Karpas-422 (cell line): ENCODE data around the gene SYNGR2. TPM values are rescaled to one million over a fixed set of nuclear protein-coding genes. Genes with fewer than 3 reads are reported as not detected.

Experiments
- DNase-seq: peaks from one replicate; pipeline ENCODE4 v3.0.0-alpha.2; 2015
- H2AFZ ChIP-seq: fragments of 200-600 bp; sonication (generic); 2 replicates; pipeline ENCODE4 v1.6.1; 2014; ENCODE audit warnings: antibody characterized with exemption, low read length, mixed read lengths
- H3K27ac ChIP-seq: fragments of 200-600 bp; sonication (generic); 2 replicates; pipeline ENCODE4 v1.5.1; 2014; ENCODE audit warnings: mild to moderate bottlenecking, low read length, moderate library complexity
- H3K27me3 ChIP-seq: fragments of 200-600 bp; sonication (generic); 2 replicates; pipeline ENCODE4 v1.6.1; 2014; ENCODE audit warnings: low read length, mixed read lengths
- H3K36me3 ChIP-seq: fragments of 200-600 bp; sonication (generic); 2 replicates; pipeline ENCODE4 v1.6.1; 2014; ENCODE audit warnings: low read length, mixed read lengths; ENCODE audit not compliant: insufficient read depth
- H3K4me1 ChIP-seq: fragments of 200-600 bp; sonication (generic); 2 replicates; pipeline ENCODE4 v1.6.1; 2014; ENCODE audit warnings: mild to moderate bottlenecking, low read length, mixed read lengths
- H3K4me2 ChIP-seq: fragments of 200-600 bp; sonication (generic); 2 replicates; pipeline ENCODE4 v1.6.1; 2014; ENCODE audit warnings: low read length, low read depth, mild to moderate bottlenecking; ENCODE audit not compliant: poor library complexity, severe bottlenecking
- H3K4me3 ChIP-seq: fragments of 200-600 bp; sonication (generic); 2 replicates; pipeline ENCODE4 v1.5.1; 2014; ENCODE audit warnings: mild to moderate bottlenecking, antibody characterized with exemption, low read length, mixed read lengths
- H3K79me2 ChIP-seq: fragments of 200-600 bp; sonication (generic); 2 replicates; pipeline ENCODE4 v1.6.1; 2014; ENCODE audit warnings: mild to moderate bottlenecking, low read length, mixed read lengths
- H3K9ac ChIP-seq: fragments of 200-600 bp; sonication (generic); 2 replicates; pipeline ENCODE4 v1.6.0; 2014; ENCODE audit warnings: low read length
- H3K9me2 ChIP-seq: fragments of 200-600 bp; sonication (generic), shearing (Covaris generic); replicated peaks from 2 replicates; pipeline ENCODE4 v1.6.0; 2014; ENCODE audit warnings: mild to moderate bottlenecking, low read length, moderate library complexity; ENCODE audit not compliant: insufficient read depth
- H3K9me3 ChIP-seq: fragments of 300-700, 200-600 bp; sonication (generic); 2 replicates; pipeline ENCODE4 v1.6.1; 2014; ENCODE audit warnings: low read length, mixed read lengths
- H4K20me1 ChIP-seq: fragments of 200-600 bp; sonication (generic); 2 replicates; pipeline ENCODE4 v1.6.1; 2014; ENCODE audit warnings: mild to moderate bottlenecking, antibody characterized with exemption, low read length, low read depth; ENCODE audit not compliant: insufficient read depth
- total RNA-seq: library from RNA; depleted of rRNA; stranded (reverse); fragments of >200 nt; shearing (Covaris generic); gene quantifications from 2 replicates; pipeline ENCODE4 v1.2.3, GENCODE V29; 2014; ENCODE audit warnings: low replicate concordance

The SYNGR2 gene
- total RNA-seq, 1 experiment from 2014 or later, result 31.9 TPM

GRCh38 chr17:78180083-78180482, 11.7 kb downstream of the SYNGR2 start:
- Histone ChIP-seq H3K9ac (no peak overlapping the region), H4K20me1 (peaks cover 3% of the 10 kb centered on the region; the same call in 1 of the 2 replicates), H3K4me2 (no peak overlapping the region), H3K4me1 (peaks cover 7% of the 10 kb centered on the region), H3K27ac (no peak overlapping the region), H3K9me2 (no peaks in the 10 kb centered on the region), H3K36me3 (no peaks in the 10 kb centered on the region; the same call in 1 of the 2 replicates), H3K27me3 (no peaks in the 10 kb centered on the region), H3K9me3 (no peaks in the 10 kb centered on the region), H3K79me2 (no peaks in the 10 kb centered on the region), H2AFZ (no peak overlapping the region), H3K4me3 (no peak overlapping the region)
- no peak for DNase-seq

- Histone ChIP-seq H3K4me3 (no peak overlapping the region), H3K9me2 (no peaks in the 10 kb centered on the region), H2AFZ (no peak overlapping the region), H3K4me1 (peaks cover 9% of the 10 kb centered on the region), H3K36me3 (no peaks in the 10 kb centered on the region; the same call in 1 of the 2 replicates), H3K9ac (no peak overlapping the region), H4K20me1 (peaks cover 3% of the 10 kb centered on the region; the same call in 1 of the 2 replicates), H3K27me3 (no peaks in the 10 kb centered on the region), H3K9me3 (no peaks in the 10 kb centered on the region), H3K4me2 (no peak overlapping the region), H3K27ac (no peak overlapping the region), H3K79me2 (peaks cover 2% of the 10 kb centered on the region; the same call in 1 of the 2 replicates)
- no peak for DNase-seq
Observed at GRCh38 chr17:78180508-78180907, 12.1 kb downstream of the SYNGR2 start.

- H3K4me3 ChIP-seq, result no peak overlapping the region
- H3K79me2 ChIP-seq, result peaks cover 8% of the 10 kb centered on the region
- no peaks in the 10 kb centered on the region for H3K9me2 ChIP-seq
- DNase-seq, result no peak
- H3K36me3 ChIP-seq, result no peaks in the 10 kb centered on the region; the same call in 1 of the 2 replicates
- H3K9me3 ChIP-seq, result no peaks in the 10 kb centered on the region
- H3K27ac ChIP-seq, result no peak overlapping the region
- H3K4me2 ChIP-seq, result no peak overlapping the region
- no peaks in the 10 kb centered on the region for H3K27me3 ChIP-seq
- H2AFZ ChIP-seq, result no peak overlapping the region
- H3K9ac ChIP-seq, result no peak overlapping the region
- H4K20me1 ChIP-seq, result no peaks in the 10 kb centered on the region
- peaks cover 14% of the 10 kb centered on the region for H3K4me1 ChIP-seq
Observed at GRCh38 chr17:78182504-78182903, 14.1 kb downstream of the SYNGR2 start.

- Histone ChIP-seq H3K4me1 (peaks cover 23% of the 10 kb centered on the region), H2AFZ (no peak overlapping the region), H3K4me3 (no peak overlapping the region), H3K27ac (no peak overlapping the region), H3K4me2 (no peak overlapping the region), H4K20me1 (no peaks in the 10 kb centered on the region), H3K79me2 (peaks cover 22% of the 10 kb centered on the region), H3K9me2 (no peaks in the 10 kb centered on the region), H3K27me3 (no peaks in the 10 kb centered on the region), H3K9ac (no peak overlapping the region), H3K36me3 (no peaks in the 10 kb centered on the region; the same call in none of the 2 replicates), H3K9me3 (no peaks in the 10 kb centered on the region)
- no peak for DNase-seq
Observed at GRCh38 chr17:78183916-78184315, 15.5 kb downstream of the SYNGR2 start.

- H3K36me3 ChIP-seq, result peaks cover under 1% of the 10 kb centered on the region
- no peak overlapping the region for H3K27ac ChIP-seq
- no peak overlapping the region for H3K9ac ChIP-seq
- H2AFZ ChIP-seq, result no peak overlapping the region
- no peaks in the 10 kb centered on the region for H3K9me3 ChIP-seq
- H3K4me3 ChIP-seq, result no peak overlapping the region
- H3K4me2 ChIP-seq, result no peak overlapping the region
- no peaks in the 10 kb centered on the region for H3K27me3 ChIP-seq
- peaks cover 27% of the 10 kb centered on the region for H3K79me2 ChIP-seq
- DNase-seq, result no peak
- H4K20me1 ChIP-seq, result no peaks in the 10 kb centered on the region
- peaks cover 27% of the 10 kb centered on the region for H3K4me1 ChIP-seq
- no peaks in the 10 kb centered on the region for H3K9me2 ChIP-seq
Observed at GRCh38 chr17:78184351-78184750, 16.0 kb downstream of the SYNGR2 start.

GRCh38 chr17:78184868-78185267, 16.5 kb downstream of the SYNGR2 start:
- no peaks in the 10 kb centered on the region for H3K9me2 ChIP-seq

GRCh38 chr17:78185981-78186691, 17.8 kb downstream of the SYNGR2 start:
- Histone ChIP-seq H3K27me3 (no peaks in the 10 kb centered on the region), H3K27ac (no peak overlapping the region), H3K4me3 (peak overlapping the region; percentile 93), H3K36me3 (peaks cover 13% of the 10 kb centered on the region), H3K9ac (peak overlapping the region; percentile 81; the same call in 1 of the 2 replicates), H3K4me2 (peak overlapping the region; percentile 89), H3K4me1 (peaks cover 40% of the 10 kb centered on the region), H2AFZ (no peak overlapping the region), H3K9me2 (no peaks in the 10 kb centered on the region), H3K79me2 (peaks cover 43% of the 10 kb centered on the region), H3K9me3 (no peaks in the 10 kb centered on the region), H4K20me1 (0 out of 2 replicates have a peak, but pooled peaks cover 7% of the 10 kb centered on the region)
- DNase-seq, result no peak

More at GRCh38 chr17:78184868-78185267, 16.5 kb downstream of the SYNGR2 start:
- Histone ChIP-seq H4K20me1 (no peaks in the 10 kb centered on the region), H3K9me3 (no peaks in the 10 kb centered on the region), H3K9ac (no peak overlapping the region), H3K79me2 (peaks cover 32% of the 10 kb centered on the region), H2AFZ (no peak overlapping the region), H3K27me3 (no peaks in the 10 kb centered on the region), H3K4me2 (no peak overlapping the region), H3K27ac (no peak overlapping the region), H3K4me3 (no peak overlapping the region), H3K4me1 (peaks cover 30% of the 10 kb centered on the region), H3K36me3 (peaks cover 3% of the 10 kb centered on the region; the same call in 1 of the 2 replicates)
- no peak for DNase-seq

DNA sequence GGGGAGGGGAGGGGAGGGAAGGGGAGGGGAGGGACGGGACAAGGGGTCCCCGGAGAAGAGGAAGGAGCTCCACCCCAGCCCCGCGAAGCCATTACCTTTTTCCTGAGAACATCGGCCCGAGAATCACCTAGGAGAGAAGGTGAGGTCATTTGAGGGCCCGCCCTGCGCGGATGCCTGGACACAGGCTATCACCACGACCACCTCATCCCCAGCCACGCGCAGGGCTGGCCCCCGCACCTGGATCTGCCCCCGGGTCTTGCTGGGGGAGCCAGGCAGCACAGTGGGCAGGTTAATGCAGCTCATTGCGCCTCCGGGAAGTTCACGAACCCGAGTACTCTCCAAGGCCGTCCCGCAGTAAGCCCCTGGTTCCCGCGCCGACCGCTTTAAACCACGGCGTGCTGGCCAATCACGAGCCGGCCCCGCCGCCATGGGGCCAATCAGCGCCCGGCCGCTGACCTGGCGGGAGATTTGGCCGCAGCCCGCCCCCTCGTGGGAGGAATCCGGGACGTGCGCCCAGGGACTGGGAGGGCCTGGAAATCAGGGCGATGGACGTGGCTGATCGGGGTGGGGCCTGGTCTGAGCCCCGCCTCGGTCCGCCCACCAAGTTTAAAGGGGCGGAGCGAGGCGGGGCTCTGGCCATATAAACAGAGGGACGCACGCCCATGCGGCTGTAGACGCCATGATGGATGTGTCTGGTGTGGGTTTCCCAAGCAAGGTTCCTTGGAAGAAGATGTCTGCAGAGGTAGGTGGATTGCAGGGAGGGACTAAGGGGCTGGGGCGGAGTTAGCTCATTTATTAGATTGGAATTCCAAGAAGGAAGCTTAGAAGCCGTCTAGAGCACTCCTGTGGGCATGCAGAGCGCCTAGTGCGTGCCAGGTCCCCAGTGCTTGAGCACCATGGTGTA, 18.6 kb downstream of the SYNGR2 start, which contains the start of the genes AFMID and TK1:
TSS of gene AFMID (plus strand) at position 671 of the 904 bp plus-strand sequence. CDS start at position 680, 9 bp downstream.
TSS of gene TK1 (minus strand) at position 361 of the 904 bp plus-strand sequence. CDS start at position 303, 58 bp downstream.
- Histone ChIP-seq H3K4me3 (peak within 1 kb of the TSS; percentile 93), H3K79me2 (peaks cover 43% of the 10 kb centered on the region), H3K9ac (peak within 1 kb of the TSS; percentile 89), H3K9me2 (no peaks in the 10 kb centered on the region), H3K4me1 (peaks cover 49% of the 10 kb centered on the region), H3K36me3 (peaks cover 15% of the 10 kb centered on the region), H3K27me3 (no peaks in the 10 kb centered on the region), H3K27ac (peak within 1 kb of the TSS; percentile 64), H3K4me2 (peak within 1 kb of the TSS; percentile 89), H2AFZ (no peak within 1 kb of the TSS), H3K9me3 (no peaks in the 10 kb centered on the region), H4K20me1 (0 out of 2 replicates have a peak, but pooled peaks cover 9% of the 10 kb centered on the region)
- DNase-seq, result peak; percentile 99
